ENCODE results near the gene SREK1. TPM values are rescaled to one million over a fixed set of nuclear protein-coding genes. Genes with fewer than 3 reads are reported as not detected.

The SREK1 gene
- total RNA-seq, 1 donor from 2014 or later, result 27.5 TPM

GRCh38 chr5:66231508-66231907, 87.4 kb downstream of the SREK1 start:
- TF ChIP-seq CTCF (conservative IDR thresholded peaks at IDR 0.05; ENCODE audit: low read depth, low read length), result no peak
- no peak overlapping the region for H3K4me3 ChIP-seq (ENCODE audit: low read depth, low read length)
- no peak for DNase-seq (ENCODE audit: low read depth)

GRCh38 chr5:66232275-66232674, 88.2 kb downstream of the SREK1 start:
- no peak for TF ChIP-seq CTCF (conservative IDR thresholded peaks at IDR 0.05; ENCODE audit: low read depth, low read length)
- DNase-seq (ENCODE audit: low read depth), result no peak
- H3K4me3 ChIP-seq (ENCODE audit: low read depth, low read length), result no peak overlapping the region

GRCh38 chr5:66232706-66233445, 88.8 kb downstream of the SREK1 start:
- TF ChIP-seq CTCF (conservative IDR thresholded peaks at IDR 0.05; ENCODE audit: low read depth, low read length), result no peak
- H3K4me3 ChIP-seq (ENCODE audit: low read depth, low read length), result no peak overlapping the region
- no peak for DNase-seq (ENCODE audit: low read depth)

Other genes starting within 250 kb of the SREK1 start
- 74.0 and 77.4 TPM in 2 replicates for gene ERBIN, start 217.7 kb upstream of the SREK1 start, total RNA-seq

Measured in epithelial cell of proximal tubule (primary cell).